Heart right ventricle (tissue), 16 donors: ENCODE data around the gene DIP2C. TPM values are rescaled to one million over a fixed set of nuclear protein-coding genes. Genes with fewer than 3 reads are reported as not detected.

Experiments
- ATAC-seq, 8 donors: fragments of 200-7000 bp; cut with Tn5 transposase; one replicate each; pipeline ENCODE4 v1.9.1; 2020; ENCODE audit warnings: mild to moderate bottlenecking in 8 of 8, moderate library complexity in 8 of 8, moderate number of reproducible peaks in 1 of 8
- DNase-seq, 2 donors: peaks; one replicate each; pipeline ENCODE4 v3.0.0-alpha.2; 2020
- H3K27ac ChIP-seq, 10 donors: fragments of 200-600 bp; sonication (generic) in 2 of 10; one replicate each; pipeline versions ENCODE4 v1.5.0 to v1.8.0; 2020 to 2022; ENCODE audit warnings: mild to moderate bottlenecking in 3 of 10
- H3K27me3 ChIP-seq, 7 donors: fragments of 200-600 bp; one replicate each; pipeline ENCODE4 v1.8.0; 2021 to 2022; ENCODE audit warnings: mild to moderate bottlenecking in 2 of 7
- H3K36me3 ChIP-seq, 9 donors: fragments of 200-600 bp; sonication (generic) in 1 of 9; one replicate each; pipeline versions ENCODE4 v1.5.0 to v1.8.0; 2020 to 2022; ENCODE audit warnings: mild to moderate bottlenecking in 2 of 9
- H3K4me1 ChIP-seq, 9 donors: fragments of 200-600 bp; sonication (generic) in 1 of 9; one replicate each; pipeline versions ENCODE4 v1.5.0 to v1.8.0; 2020 to 2022; ENCODE audit warnings: mild to moderate bottlenecking in 4 of 9
- H3K4me3 ChIP-seq, 10 donors: fragments of 200-600 bp; sonication (generic) in 2 of 10; one replicate each; pipeline versions ENCODE4 v1.5.0 to v1.8.0; 2020 to 2022; ENCODE audit warnings: mild to moderate bottlenecking in 7 of 10, moderate library complexity in 2 of 10
- H3K9me3 ChIP-seq, 11 donors: fragments of 200-600 bp in 10 of 11; sonication (generic) in 2 of 11; one replicate each; pipeline versions ENCODE4 v1.5.0 to v1.8.0; 2013 to 2022; ENCODE audit warnings: mild to moderate bottlenecking in 2 of 11, control low read depth in 1 of 11, moderate library complexity in 1 of 11
- CTCF ChIP-seq, 9 donors: fragments of 200-600 bp; sonication (generic) in 2 of 9; IDR thresholded peaks; one replicate each; pipeline versions ENCODE4 v1.5.0 to v1.8.0; 2021 to 2022; ENCODE audit warnings: antibody characterized with exemption in 9 of 9, mild to moderate bottlenecking in 5 of 9, moderate library complexity in 1 of 9
- WGBS, 2 donors: extraction: QIAGEN DNeasy Blood & Tissue Kit; methylation state at CpG; one replicate each; pipeline ENCODE4 v1.1.7; 2013; ENCODE audit warnings: inconsistent platforms in 1 of 2; 5-methylcytosine and 5-hydroxymethylcytosine counted together
- intact Hi-C, 10 donors: fragments of 100-400 bp; cut with DNase I; formaldehyde crosslinking; loops; one replicate each; pipeline versions ENCODE4 v1.11.1 to v1.14.2; 2022
- polyA plus RNA-seq, 2 donors: library from polyadenylated mRNA; stranded (reverse); fragments of 200-250 nt; gene quantifications; one replicate each; pipeline ENCODE4 v1.2.3, GENCODE V29; 2013
- total RNA-seq, 10 donors: library from RNA; stranded (reverse); fragmentation: NEBNext Ultra II Directional in 3 of 10; extraction: Animal tissue kit (Norgen Biotek cat#: 25700) in 3 of 10; gene quantifications; one replicate each; pipeline versions ENCODE4 v1.2.1 to v1.2.4, GENCODE V29; 2021 to 2023
- donor health status: Arrhythmogenic right ventricular cardiomyopathy.
- donor health status: ischemic (EF 13 %, LVEDD 7.1; RV severe dilation, severe dysfunction).
- donor health status: healthy with polysubstance abuse.
- donor health status: DM: no; HTN: yes; CAD: no.
- donor health status: DM: no; HTN: no; CAD: no.
- donor health status: ischemic (EF 25% LVEDD 6.9; RV normal size, moderate dysfunction).
- donor health status: ischemic (EF 25% LVEDD 5.7; RV mildly dilated, moderate dysfunction).
- donor health status: healthy.
- donor health status: DM: yes; HTN: yes; CAD: no.
- donor health status: Ischemic cardiomyopathy.
- donor health status: ischemic (EF 35%, LVEDD 5.7; RV mildly dilated, moderate dysfunction).
- donor health status: nonischemic (EF 11% LVEDD 7.7; RV severe dilation, severe dysfunction).
- donor health status: DM: yes; HTN: yes; CAD: no.
- donor health status: PGD.
- donor health status: ischemic (EF 29% LVEDD 5.4; RV normal size, mild dysfunction).
- donor health status: nonischemic (EF 23%, LVEDD 6.1; RV moderate dilation, normal function).

The DIP2C gene
- total and polyA plus RNA-seq, 12 donors = 7.1 to 48.2 (median 33.7) TPM

DNA sequence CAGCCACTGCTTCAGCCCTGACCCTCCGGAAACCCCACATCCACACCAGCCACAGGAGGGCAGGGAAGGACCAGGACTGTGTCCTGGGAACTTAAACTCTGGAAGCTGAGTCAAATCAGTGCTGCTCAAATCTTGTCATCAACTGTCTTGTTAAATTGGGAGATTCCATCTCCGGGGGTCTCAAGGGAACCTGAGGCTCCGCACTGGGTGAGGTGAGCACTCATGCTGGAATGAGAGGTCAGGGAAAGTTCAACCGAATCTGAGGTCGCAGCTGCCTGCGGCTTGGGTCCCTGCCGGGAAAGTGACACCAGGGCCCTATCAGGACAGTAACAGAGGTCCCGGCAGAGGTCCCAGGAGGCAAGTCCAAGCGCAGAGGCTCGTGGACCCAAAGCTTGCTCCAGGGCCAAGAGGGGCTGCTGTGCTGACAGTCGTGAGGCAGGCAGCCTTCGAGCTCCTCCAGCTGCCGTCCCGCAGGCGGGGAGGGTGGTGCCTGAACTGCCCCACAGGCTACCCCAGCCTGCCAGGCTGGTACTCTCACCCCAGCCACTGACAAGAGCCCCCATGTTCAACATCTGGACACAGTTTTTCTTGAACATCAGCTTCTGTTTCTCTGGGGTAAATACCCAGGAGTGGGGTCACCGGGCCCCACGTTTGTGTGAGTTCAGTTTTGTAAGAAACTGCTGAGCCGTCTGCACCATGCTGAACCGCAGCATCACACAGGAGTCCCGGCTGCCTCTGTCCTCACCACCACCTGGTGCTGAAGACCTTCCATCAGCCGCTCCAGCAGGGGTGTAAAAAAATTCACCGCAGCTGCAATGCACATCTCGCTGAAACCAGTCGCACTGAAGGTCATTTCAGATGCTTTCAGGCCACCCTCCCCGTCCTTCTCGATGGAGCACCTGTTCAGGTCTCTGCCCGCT lies 101.0 kb downstream of the DIP2C start:
- no peaks in the 10 kb centered on the region for H3K9me3 ChIP-seq
- H3K4me1 ChIP-seq = peaks cover 0 to 38% (median 21%) of the 10 kb centered on the region in 9 donors
- H3K4me3 ChIP-seq = no peak overlapping the region
- peak; percentile 56 to 67 for DNase-seq
- peak in 5 of 9 donors; percentile 27 to 45 (median 40) for TF ChIP-seq CTCF (IDR thresholded peaks at IDR 0.05)
- H3K27me3 ChIP-seq = no peaks in the 10 kb centered on the region
- intact Hi-C loops = loop anchor here in 4 of 10 donors (5.0 to 10.0 kb wide), 3 partner anchors 74 to 196 kb away; no protein-coding TSS in a partner anchor
- no peaks in the 10 kb centered on the region for H3K36me3 ChIP-seq
- WGBS, 2 donors = 57 to 61% methylated on average over 27 of the region's 27 CpGs
- no peak overlapping the region for H3K27ac ChIP-seq
- peak; percentile 73 to 84 (median 78) for ATAC-seq

DNA sequence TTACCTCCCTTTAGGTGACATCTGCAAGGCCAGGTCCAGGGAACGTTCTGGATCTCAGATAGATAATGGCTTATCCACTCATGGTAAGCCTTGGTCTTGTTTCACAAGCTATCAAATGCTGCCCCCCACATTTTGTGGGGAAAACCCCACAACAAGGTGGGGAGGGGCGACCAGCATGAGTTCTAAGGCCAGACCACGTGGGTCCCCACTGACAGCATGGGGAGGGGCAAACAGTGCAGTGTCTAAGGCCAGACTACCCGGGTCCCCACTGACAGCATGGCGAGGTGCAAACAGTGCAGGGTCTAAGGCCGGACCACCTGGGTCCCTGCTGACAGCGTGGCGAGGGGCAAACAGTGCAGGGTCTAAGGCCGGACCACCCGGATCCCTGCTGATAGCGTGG lies 102.8 kb downstream of the DIP2C start:
- no peak for TF ChIP-seq CTCF (IDR thresholded peaks at IDR 0.05)
- no peaks in the 10 kb centered on the region for H3K36me3 ChIP-seq
- intact Hi-C loops = loop anchor here in 4 of 10 donors (5.0 to 10.0 kb wide), 3 partner anchors 72 to 198 kb away; no protein-coding TSS in a partner anchor
- no peak overlapping the region for H3K27ac ChIP-seq
- ATAC-seq (no peak), DNase-seq (no peak)
- no peaks in the 10 kb centered on the region for H3K9me3 ChIP-seq
- no peak overlapping the region for H3K4me3 ChIP-seq
- 93 to 94% methylated on average over 11 of the region's 11 CpGs for WGBS, 2 donors
- no peaks in the 10 kb centered on the region for H3K27me3 ChIP-seq
- peaks cover 0 to 31% (median 17%) of the 10 kb centered on the region in 9 donors for H3K4me1 ChIP-seq

DNA sequence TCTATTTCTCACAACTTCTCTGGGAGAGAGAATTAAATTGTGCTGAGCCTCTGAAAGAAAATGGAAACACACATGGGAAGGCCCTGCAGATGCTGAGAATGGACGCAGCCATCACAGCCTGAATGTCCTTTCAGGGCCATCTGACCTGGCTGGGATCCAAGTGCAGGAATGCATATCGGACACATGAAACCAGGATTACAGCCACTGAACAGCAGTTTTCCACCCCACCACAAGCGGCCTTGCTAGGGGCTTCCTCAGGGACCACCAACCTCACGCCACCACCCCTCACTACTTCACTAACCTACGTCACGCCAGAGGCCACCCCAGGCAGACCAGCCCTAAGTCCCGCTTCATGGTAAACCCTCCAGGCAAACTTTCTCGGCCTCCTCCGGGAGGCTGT lies 103.3 kb downstream of the DIP2C start:
- peaks cover 0 to 37% (median 17%) of the 10 kb centered on the region in 9 donors for H3K4me1 ChIP-seq

More for the DNA sequence above, 103.3 kb downstream of the DIP2C start:
- TF ChIP-seq CTCF (IDR thresholded peaks at IDR 0.05) = no peak
- no peaks in the 10 kb centered on the region for H3K27me3 ChIP-seq
- H3K27ac ChIP-seq = no peak overlapping the region
- no peak for DNase-seq
- intact Hi-C loops = loop anchor here in 4 of 10 donors (5.0 to 10.0 kb wide), 3 partner anchors 71 to 199 kb away; no protein-coding TSS in a partner anchor
- H3K4me3 ChIP-seq = no peak overlapping the region
- ATAC-seq = no peak
- no peaks in the 10 kb centered on the region for H3K9me3 ChIP-seq
- no peaks in the 10 kb centered on the region for H3K36me3 ChIP-seq
- 83 to 86% methylated on average over 9 of the region's 9 CpGs for WGBS, 2 donors
